Activated T-cell treated with anti-CD3 and anti-CD28 coated beads for 24 hours (primary cell): Measurements from ENCODE around the gene KRTAP10-1.
A peak's percentile ranks its signal among the peaks of the same experiment; 100 is the strongest.
"Not testable (repeated sequence)": the region's sequence is repeated elsewhere in the genome, so short reads cannot be mapped to it uniquely, and the experiment has no call there.

Source experiments
- DNase-seq: peaks from one replicate; pipeline ENCODE4 v3.0.0-alpha.2; 2020; ENCODE audit warnings: low read depth

Gene KRTAP10-1

DNA sequence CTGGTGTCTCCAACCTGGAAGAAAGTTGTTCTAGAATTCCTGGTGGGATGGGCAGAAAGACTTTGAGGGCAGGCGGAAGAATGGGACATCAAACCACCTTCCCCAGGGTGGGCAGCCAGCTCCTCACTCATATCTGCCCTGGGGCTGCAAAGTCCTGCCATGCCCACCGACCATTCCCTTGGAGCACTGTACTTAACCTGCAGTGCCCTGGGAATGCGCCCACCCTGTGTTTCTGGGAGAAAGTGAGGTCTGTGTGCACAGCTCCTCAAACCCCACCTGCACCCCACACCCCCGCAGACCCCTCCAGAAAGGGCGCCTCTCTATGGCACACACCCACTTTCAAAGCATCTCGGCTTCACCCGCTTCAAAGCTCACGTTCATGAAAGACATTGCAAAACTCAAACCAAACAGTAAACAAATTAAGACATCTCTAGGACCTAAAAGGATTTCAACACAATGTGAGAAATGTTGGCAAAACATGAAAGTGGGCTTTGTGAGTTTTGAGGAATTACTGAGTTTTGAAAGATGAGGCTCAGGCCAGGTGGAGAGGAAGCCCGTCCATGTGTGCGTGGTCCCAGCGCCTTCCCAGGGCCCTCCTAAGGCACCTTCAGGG lies 25.1 kb downstream of the KRTAP10-1 start:
- DNase-seq = no peak

DNA sequence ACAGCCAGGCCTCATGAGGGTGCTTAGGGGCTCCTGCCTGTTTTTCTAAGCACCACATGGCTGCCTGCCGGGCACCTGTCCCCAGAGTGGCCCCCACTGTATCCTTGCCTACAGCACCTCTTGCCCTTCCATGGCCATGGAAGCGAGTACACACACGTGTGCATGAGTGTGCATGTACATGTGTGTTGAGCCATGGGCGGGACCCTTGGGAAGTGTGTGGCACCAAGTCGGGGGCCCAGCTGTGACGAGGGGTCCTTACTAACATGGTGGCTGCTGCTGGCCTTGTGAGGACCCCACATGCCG lies 25.8 kb downstream of the KRTAP10-1 start:
- no peak for DNase-seq

DNA sequence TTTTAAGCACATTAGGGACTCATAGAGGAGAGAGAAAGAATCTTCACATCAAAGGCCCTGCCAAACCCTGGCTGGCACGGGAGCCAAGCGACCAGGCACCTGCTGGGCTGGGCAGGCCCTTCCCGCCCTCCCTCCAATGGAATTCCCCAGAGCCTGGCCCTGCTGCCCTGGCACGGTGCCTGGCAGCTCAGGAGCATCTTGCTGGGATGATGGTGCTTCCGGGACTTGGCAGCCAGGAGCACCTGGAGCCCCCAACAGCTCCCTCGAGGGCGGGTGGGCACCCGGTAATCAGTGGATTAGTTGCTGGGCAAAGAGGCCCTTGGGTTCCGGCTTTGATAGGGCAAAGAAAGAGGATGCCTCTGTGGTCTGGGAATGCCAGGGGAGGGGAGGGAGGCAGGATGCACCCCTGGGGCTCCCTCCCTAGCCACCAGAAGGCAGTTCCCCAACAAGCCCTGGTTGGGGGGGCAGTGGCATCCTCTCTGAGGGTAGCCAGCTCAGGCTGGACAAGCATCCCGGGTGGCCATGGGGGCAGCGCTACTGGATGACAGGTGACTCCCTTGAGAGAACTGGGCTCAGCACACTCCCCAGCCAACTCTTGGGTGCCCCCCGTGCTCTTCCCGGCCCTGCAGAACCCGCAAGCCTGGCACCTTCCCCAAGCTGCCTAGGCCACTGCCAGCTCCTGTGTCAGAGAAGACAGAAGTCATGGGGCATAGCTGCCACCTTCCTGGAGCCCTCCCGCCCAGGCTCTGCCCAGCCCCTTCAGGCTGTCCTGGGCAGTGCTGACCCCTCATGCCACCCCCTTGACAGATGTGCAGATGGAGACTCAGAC lies 26.4 kb downstream of the KRTAP10-1 start:
- DNase-seq = no peak

DNA sequence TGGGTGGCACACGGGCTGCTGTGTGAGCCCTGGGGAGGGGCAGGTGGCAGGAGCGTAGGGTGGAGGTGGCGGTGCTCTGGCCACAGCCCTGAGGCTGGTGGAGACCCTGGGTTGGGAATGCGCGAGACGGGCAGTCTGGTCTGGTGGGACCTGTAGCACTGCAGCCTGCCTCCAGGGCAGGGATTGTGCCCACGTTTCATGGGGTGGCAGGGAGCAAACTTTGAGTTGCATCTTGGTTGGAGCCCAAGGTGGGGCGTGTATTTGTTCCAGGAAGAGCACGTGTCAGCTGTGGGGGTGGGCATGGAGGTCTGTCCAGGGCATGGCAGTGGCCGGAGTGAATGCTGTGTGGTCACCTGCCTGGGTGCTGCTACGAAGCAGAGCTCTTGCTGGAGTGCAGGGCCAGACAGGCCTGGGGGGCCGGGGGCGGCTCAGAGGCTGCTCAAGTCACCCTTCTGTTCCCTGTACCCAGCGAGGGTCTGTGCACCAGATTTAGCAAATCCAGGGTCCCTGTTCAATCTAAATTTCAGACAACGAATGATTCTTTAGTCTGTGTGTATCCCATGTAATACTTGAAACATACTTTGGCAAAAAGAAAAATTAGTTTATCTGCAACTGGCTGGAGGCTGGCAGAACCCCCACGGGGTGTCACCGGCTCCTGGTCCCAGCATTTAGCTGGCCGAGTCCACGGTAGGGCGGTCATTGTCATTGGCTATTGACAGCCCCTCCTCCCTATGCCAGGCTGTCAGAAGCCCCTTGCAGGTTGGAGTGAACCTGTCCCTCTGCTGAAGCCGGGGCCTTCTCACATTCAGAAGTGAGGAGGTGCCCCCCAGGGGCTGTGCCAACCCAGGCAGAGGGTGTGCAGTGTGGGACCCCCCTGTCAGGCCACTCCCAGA lies 27.3 kb downstream of the KRTAP10-1 start:
- DNase-seq = no peak

DNA sequence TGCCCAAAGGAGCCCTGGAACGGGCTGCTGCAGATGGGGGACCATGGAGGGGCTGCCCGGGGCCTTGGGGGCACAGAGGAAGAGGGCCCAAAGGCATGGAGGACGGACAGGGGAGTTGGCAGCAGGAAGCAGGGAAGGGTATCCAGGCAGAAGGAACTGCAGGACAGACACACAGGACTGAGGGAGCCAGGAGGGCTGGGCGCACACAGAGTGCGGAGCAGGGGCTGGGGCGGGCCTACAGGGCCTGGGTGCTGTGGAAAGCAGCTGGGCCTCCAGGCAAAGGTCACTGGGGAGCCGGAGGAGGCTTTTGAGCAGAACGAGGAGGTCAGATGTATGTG lies 28.1 kb downstream of the KRTAP10-1 start:
- no peak for DNase-seq

DNA sequence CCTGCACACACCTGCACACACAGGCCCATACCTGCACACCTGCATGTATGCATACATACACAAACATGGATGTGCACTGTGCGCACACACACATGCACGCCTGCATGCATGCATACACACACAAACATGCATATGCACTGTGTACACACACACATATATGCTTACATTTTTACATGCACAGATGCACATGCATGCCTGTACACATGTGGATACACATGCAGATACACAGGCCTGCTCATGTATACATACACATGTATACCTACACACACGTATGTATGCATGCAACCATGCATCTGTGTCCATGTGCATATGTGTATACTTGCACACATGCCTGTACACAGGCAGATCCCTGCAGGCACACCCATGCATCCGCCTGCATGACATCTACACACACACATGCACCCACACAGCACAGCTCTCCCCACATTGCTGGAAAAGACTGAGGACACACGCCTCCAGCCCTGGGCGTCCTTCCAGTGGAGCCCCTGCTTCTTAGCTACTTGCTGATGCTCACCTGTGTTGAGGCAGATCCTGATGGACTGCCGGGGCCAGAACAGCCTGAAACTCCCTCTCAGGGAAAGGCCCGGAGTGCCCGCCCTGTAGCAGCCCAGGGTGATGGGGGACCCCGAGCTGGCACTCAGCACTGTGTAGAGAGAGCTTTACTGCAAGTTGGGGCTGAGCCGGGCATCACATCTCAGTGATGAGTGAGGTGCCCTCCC lies 28.6 kb downstream of the KRTAP10-1 start:
- DNase-seq = no peak

DNA sequence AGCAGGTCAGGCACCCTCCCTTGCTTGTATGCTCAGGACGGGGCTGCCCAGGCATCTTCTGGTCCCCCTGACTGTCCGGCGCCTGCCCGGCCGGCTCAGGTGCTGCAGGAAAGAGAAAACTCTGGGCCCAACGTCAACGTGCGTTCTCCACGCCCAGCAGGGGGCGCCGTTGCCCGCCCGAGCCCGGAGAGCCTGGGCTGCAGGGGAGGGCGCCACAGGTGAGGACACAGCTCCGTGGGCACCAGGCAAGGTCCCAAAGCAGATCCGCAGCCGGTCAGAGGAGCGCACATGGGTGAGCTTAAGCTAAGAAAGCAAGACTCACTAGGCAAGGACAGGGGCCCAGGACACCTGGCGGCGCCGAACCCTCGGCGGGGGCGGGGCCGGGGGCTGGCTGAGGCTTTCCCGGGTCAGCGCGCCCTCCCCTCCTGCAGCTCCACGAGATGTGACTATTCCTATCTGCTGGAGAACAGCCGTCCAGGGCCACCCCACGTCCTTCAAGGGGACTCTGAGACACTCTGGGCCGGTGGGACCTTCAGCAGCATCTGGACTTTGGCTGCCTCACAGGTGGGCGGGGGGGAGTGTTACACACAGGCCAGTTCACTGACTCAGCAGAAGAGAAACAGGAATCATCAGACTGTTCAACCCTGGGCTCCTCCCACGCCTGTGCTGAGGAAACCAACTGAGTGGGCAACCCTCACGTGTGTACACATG lies 29.3 kb downstream of the KRTAP10-1 start:
- peak; percentile 67 for DNase-seq

DNA sequence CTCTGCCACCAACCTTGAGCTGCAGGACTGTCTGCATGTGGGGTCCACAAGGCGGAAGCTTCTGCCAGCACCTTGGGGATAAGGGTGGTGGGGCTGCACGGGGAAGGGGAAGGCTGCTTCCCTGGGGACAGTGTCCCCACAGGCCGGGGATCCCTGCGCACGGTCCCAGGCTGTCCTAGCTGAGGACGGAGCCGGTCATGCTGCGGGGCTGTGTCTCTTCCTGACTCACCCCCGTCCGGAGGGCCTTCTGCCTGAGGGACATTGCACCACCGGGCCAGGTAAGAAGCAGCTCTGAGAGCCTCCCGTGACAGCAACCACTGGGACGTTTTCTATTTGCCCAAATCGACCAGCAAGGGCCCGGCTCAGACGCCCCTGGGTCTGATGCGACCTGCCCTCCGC lies 29.9 kb downstream of the KRTAP10-1 start:
- DNase-seq = no peak

DNA sequence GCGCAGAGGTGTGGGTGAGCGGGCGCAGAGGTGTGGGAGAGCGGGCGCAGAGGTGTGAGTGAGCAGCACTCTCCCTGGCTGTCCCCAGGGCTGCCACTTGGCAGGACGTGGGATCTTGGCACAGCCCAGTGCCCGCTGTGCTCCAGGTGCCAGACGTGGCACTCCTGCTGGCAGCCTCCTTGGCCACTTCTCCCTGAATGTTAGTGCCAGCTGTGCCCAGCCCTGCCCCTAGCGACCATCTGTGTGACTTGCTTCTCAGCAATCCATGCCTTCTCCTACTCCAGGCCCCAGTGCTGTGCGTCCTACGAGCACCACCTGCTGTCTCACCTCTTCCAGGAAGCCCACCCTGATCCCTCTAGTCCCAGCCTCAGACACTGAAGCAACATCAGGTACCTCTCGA lies 30.5 kb downstream of the KRTAP10-1 start:
- no peak for DNase-seq

DNA sequence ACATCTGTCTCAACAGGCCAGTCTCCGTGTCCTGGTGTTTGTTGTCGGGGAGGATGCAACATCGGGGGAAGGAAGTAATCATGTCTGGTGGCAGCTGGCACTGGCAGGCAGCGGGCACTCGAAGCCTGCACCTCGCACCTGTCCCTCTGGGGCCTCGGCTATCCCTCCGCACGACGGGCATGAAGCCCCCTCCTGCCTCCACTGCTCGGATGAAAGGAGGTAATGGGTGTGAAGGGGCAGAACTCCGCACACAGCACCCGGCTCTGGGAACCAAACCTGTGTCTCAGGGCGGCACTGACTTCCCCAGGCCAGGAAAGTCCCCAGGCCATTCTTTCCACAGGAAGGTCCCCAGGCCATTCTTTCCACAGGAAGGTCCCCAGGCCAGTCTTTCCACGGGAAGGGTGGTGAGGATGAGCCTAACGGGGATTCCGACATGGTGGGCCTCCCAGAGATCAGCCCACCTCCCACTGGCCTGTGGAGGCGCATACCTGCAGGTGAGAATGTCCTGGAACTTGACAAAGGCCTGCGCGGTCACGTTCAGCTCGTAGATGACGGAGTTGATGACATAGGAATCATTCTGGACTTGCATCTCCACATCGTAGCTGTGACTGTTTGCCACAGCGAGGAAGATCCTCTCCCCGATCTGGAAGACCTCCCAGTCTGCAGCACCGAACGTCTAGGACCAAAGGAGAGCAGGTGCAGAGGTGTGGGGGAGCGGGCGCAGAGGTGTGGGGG lies 31.1 kb downstream of the KRTAP10-1 start:
- DNase-seq = no peak

DNA sequence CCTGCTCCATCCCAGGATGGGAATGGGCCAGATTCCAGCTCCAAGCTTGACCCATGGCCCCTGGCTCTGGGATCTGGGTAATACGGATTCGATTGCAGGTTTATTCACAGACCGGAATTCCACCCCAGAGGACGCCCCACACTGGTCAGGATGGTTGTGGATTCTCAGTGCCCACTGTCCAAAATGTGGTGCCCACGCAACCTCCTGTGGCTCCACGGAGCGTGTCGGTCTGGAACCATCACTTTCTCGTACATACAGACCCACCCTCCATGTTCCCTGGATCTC lies 31.6 kb downstream of the KRTAP10-1 start:
- DNase-seq = no peak

DNA sequence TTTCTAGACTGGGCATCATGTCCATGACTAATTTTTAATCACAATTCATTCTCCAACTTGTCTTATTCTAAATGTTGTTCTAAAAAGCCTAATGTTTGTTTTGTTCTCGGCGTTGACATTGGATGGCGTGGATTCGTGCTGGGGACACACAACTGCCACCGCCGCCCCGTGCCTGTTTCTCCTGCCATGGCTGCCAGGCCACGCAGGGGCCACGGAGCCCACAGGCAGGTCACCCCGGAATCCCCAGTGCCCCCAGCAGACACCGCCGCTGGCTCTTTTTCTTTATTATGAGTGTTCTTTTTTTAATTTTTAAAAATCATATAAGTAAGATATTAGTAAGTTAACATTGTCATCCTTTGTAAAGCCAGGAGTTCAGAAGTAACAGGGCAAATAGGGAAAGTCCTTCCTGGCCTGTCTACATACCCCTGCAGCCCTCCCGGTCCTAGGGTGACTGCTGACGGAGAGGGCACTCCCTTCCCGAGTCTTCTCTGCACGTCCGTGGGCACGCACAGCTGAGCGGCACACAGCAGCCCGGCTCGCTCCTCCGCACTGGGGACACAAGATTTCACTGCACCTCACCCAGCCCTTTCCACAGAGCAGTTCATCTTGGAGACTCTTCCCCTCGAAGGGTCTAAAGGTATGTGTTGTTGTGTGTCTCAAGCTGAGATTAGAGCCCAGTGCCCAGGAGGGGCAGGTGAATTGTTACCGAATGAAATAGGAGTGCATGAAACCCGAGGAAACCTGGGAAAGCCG lies 32.1 kb downstream of the KRTAP10-1 start:
- no peak for DNase-seq

DNA sequence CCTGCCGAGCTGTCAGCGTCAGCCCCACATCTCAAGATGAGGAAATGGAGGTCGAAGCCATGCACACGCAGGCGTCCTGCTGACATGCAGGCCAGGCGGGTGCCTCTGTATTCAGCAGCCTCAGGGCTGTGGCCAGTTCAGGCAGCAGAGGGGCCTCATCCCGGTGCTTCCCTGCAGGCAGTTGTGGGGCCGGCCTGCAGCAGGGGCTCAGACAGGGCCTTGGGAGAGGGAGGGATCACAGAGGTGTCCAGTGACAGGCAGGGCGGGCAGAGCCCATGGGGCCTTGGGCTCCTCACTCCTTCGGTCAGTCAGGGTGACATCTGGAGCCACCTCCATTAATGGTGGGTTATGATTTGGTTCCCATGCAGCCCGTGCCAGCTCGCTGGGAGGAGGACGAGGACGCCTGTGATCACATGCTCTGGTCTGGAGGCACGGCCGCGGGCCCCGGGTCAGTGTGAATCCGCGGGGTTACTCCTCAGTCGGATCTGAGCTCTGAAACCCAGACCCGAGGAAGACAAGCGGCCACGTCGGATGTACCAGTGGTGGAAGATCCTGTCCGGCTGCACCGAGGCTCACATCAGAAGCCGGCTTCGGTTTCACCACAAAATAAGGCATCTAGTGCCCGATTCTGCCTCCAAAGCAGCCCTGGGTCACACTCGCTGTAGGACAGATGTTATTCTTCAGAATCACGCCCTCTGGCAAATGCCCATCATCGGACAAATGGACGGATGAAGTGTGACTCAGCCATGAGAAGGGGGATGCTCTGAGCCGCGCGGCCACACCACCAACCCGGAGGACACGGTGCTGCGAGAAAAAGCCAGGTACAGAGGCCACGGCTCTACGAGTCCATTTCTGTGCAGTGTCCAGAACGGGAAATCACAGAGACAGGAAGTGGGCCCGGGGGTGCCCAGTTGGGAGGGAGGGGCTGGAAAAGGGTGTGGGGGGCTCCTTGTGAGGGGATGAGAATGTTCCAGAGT lies 33.4 kb downstream of the KRTAP10-1 start:
- no peak for DNase-seq

DNA sequence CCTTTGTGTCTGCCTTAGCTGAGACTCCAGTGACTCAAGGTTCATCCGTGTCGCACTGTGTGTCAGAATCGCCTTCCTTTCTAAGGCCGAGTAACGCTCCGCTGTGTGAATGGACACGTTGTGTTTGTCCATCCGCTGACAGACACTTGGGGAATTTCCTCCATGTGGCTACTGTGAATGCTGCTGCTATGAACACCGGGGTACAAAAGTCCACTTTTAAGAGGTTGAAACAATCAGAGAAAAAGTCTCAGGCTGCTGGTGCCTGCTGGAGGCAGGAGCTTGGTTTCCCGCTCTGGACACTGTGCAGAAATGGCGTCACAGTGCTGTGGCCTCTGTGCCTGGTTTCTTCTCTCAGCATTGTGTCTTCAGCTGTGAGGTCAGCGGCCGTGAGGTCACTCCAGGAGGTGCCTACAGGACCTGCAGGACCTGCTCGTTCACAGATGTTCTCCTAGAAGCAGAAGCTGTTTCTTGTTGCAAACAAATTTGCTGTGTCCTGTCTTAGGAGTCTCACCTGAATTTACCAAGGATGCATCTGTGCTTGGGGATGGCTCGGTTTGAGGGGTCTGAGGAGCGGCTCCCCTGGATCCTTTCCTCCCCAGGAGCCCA lies 34.2 kb downstream of the KRTAP10-1 start:
- no peak for DNase-seq

DNA sequence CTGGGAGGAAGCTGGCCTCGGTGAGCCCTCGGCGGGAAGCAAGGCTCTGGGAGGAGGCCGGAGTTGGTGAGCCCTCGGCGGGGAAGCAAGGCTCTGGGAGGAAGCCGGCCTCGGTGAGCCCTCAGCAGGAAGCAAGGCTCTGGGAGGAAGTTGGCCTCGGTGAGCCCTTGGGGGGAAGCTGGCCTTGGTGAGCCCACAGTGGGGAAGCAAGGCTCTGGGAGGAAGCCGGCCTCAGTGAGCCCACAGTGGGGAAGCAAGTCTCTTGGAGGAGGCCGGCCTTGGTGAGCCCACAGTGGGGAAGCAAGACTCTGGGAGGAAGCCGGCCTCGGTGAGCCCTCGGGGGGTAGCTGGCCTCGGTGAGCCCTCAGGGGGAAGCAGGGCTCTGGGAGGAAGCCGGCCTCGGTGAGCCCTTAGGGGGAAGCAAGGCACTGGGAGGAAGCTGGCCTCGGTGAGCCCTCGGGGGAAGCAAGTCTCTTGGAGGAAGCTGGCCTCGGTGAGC lies 36.0 kb downstream of the KRTAP10-1 start:
- no peak for DNase-seq

DNA sequence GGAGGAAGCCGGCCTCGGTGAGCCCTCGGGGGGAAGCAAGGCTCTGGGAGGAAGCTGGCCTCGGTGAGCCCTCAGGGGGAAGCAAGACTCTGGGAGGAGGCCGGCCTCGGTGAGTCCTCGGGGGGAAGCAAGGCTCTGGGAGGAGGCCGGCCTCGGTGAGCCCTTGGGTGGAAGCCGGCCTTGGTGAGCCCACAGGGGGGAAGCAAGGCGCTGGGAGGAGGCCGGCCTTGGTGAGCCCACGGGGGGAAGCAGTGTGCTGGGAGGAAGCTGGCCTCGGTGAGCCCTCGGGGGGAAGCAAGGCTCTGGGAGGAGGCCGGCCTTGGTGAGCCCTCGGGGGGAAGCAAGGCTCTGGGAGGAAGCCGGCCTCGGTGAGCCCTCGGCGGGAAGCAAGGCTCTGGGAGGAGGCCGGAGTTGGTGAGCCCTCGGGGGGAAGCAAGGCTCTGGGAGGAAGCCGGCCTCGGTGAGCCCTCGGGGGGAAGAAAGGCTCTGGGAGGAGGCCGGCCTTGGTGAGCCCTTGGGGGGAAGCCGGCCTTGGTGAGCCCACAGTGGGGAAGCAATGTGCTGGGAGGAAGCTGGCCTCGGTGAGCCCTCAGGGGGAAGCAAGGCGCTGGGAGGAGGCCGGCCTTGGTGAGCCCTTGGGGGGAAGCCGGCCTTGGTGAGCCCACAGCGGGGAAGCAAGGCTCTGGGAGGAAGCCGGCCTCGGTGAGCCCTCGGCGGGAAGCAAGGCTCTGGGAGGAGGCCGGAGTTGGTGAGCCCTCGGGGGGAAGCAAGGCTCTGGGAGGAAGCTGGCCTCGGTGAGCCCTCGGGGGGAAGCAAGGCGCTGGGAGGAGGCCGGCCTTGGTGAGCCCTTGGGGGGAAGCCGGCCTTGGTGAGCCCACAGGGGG lies 36.7 kb downstream of the KRTAP10-1 start:
- DNase-seq = not testable (repeated sequence)

DNA sequence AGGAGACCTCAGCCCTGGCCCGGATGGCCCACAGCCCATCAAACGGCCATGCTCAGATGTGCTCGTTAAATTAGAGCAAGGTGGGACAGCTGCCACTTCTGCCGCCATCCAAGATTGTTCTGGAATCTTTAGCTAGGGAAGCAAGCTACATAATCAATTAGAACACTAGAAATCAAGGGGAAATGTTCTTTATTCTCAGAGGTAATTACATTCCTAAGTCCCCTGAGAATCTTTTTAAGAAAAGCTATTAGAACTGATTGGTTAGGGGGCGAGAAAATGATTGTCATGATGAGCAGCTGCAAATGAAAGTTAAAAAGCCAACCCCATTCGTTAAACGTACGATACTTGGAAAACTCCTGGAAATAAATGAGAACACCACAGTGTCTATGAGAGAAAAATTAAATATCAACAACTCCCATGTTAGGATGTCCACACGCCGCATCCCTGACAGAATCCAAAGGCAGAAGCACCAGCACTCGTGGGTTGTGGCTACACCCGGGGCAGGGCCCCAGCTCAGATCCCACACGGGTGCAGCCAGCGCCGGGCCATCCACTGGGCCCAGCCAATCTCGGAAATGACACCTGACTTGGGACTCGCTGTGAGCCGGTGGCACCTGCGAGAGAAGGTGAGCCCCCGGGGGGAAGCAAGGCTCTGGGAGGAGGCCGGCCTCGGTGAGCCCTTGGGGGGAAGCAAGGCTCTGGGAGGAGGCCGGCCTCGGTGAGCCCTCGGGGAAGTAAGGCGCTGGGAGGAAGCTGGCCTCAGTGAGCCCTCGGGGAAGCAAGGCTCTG lies 37.6 kb downstream of the KRTAP10-1 start:
- no peak for DNase-seq
